Neuronal stem cell (in vitro differentiated cells): ENCODE data around the gene TCN1. TPM values are rescaled to one million over a fixed set of nuclear protein-coding genes. Genes with fewer than 3 reads are reported as not detected.
"Not testable (repeated sequence)": the region's sequence is repeated elsewhere in the genome, so short reads cannot be mapped to it uniquely, and the experiment has no call there.

Experiments
- DNase-seq: peaks from one replicate; pipeline ENCODE4 v3.0.0-alpha.2; 2013; ENCODE audit warnings: low spot score
- H2AFZ ChIP-seq: one replicate; pipeline ENCODE4 v1.6.1; 2013; ENCODE audit warnings: mild to moderate bottlenecking, low read length, inconsistent platforms
- H2AK5ac ChIP-seq: 2 replicates; pipeline ENCODE4 v1.6.1; 2013; ENCODE audit warnings: low read depth, mild to moderate bottlenecking, inconsistent platforms, low read length, moderate library complexity, mixed read lengths
- H2BK120ac ChIP-seq: 2 replicates; pipeline ENCODE4 v1.6.1; 2013; ENCODE audit warnings: low read depth, mild to moderate bottlenecking, inconsistent platforms, low read length, moderate library complexity, mixed read lengths
- H2BK12ac ChIP-seq: one replicate; pipeline ENCODE4 v1.6.1; 2013; ENCODE audit warnings: low read length, inconsistent platforms
- H2BK15ac ChIP-seq: 2 replicates; pipeline ENCODE4 v1.6.1; 2013; ENCODE audit warnings: mild to moderate bottlenecking, low read length, inconsistent platforms, mixed read lengths
- H2BK5ac ChIP-seq: one replicate; pipeline ENCODE4 v1.6.1; 2013; ENCODE audit warnings: inconsistent platforms, mild to moderate bottlenecking, low read length, moderate library complexity
- H3K14ac ChIP-seq: one replicate; pipeline ENCODE4 v1.6.1; 2013; ENCODE audit warnings: low read length, inconsistent platforms
- H3K18ac ChIP-seq: 2 replicates; pipeline ENCODE4 v1.6.1; 2013; ENCODE audit warnings: low read length, inconsistent platforms
- H3K23ac ChIP-seq: 2 replicates; pipeline ENCODE4 v1.6.1; 2013; ENCODE audit warnings: low read depth, mild to moderate bottlenecking, mixed read lengths, low read length, inconsistent platforms; ENCODE audit not compliant: poor library complexity
- H3K27ac ChIP-seq: replicated peaks from 3 replicates; pipeline ENCODE4 v1.5.1; 2013; ENCODE audit warnings: low read length, inconsistent platforms
- H3K27me3 ChIP-seq, 3 experiments: 2 replicates each; pipeline ENCODE4 v1.6.1; 2013; ENCODE audit warnings: low read length in 3 of 3, mild to moderate bottlenecking in 2 of 3, inconsistent platforms in 1 of 3, low read depth in 1 of 3, mixed read lengths in 1 of 3, moderate library complexity in 1 of 3; ENCODE audit not compliant: control insufficient read depth in 3 of 3, insufficient read depth in 3 of 3
- H3K36me3 ChIP-seq, 2 donors: replicated peaks in 1 of 2; 2 replicates each; pipeline ENCODE4 v1.6.1; 2013; ENCODE audit warnings: low read length in 2 of 2; ENCODE audit not compliant: control insufficient read depth in 2 of 2, insufficient read depth in 2 of 2
- H3K4ac ChIP-seq: 2 replicates; pipeline ENCODE4 v1.6.1; 2013; ENCODE audit warnings: inconsistent platforms, mild to moderate bottlenecking, low read length, moderate library complexity
- H3K4me1 ChIP-seq, 2 donors: 1 replicate in 1 of 2; 2 replicates in 1 of 2; pipeline ENCODE4 v1.6.1; 2013; ENCODE audit warnings: low read length in 2 of 2, low read depth in 1 of 2; ENCODE audit not compliant: control insufficient read depth in 2 of 2, insufficient read depth in 1 of 2
- H3K4me2 ChIP-seq: one replicate; pipeline ENCODE4 v1.6.1; 2013; ENCODE audit warnings: mild to moderate bottlenecking, low read length, inconsistent platforms; ENCODE audit not compliant: insufficient read depth, poor library complexity, severe bottlenecking
- H3K4me3 ChIP-seq, 2 donors: 2 replicates each; pipeline ENCODE4 v1.5.1; 2013; ENCODE audit warnings: low read length in 2 of 2, mild to moderate bottlenecking in 2 of 2, inconsistent platforms in 1 of 2, moderate library complexity in 1 of 2
- H3K79me1 ChIP-seq: one replicate; pipeline ENCODE4 v1.6.1; 2013; ENCODE audit warnings: low read depth, mild to moderate bottlenecking, inconsistent platforms, low read length, moderate library complexity
- H3K9ac ChIP-seq: one replicate; pipeline ENCODE4 v1.6.1; 2013; ENCODE audit warnings: mild to moderate bottlenecking, low read depth, low read length, inconsistent platforms; ENCODE audit not compliant: poor library complexity
- H3K9me3 ChIP-seq, 2 donors: replicated peaks in 1 of 2; 2 replicates each; pipeline versions ENCODE3 to v1.6.1; 2013; ENCODE audit warnings: low read length in 2 of 2, mild to moderate bottlenecking in 2 of 2, inconsistent platforms in 1 of 2, low read depth in 1 of 2, mixed read lengths in 1 of 2, moderate library complexity in 1 of 2; ENCODE audit not compliant: control insufficient read depth in 2 of 2, insufficient read depth in 1 of 2
- H4K8ac ChIP-seq: one replicate; pipeline ENCODE4 v1.6.1; 2013; ENCODE audit warnings: low read depth, mild to moderate bottlenecking, inconsistent platforms, low read length, moderate library complexity
- H4K91ac ChIP-seq: one replicate; pipeline ENCODE4 v1.6.1; 2013; ENCODE audit warnings: low read length, low read depth, mild to moderate bottlenecking, inconsistent platforms; ENCODE audit not compliant: poor library complexity
- WGBS, 2 donors: extraction: QIAGEN DNeasy Blood & Tissue Kit; methylation state at CpG; one replicate each; pipeline ENCODE4 v1.1.7; 2013; ENCODE audit warnings: missing lambda C conversion rate in 2 of 2, mixed read lengths in 1 of 2; ENCODE audit not compliant: insufficient read length in 2 of 2, insufficient replicate concordance in 1 of 2; ENCODE audit errors: extremely low coverage in 2 of 2; 5-methylcytosine and 5-hydroxymethylcytosine counted together
- polyA plus RNA-seq, 2 experiments: library from polyadenylated mRNA; stranded (reverse); fragments of 200-250 nt; gene quantifications; one replicate each; pipeline ENCODE4 v1.2.3, GENCODE V29; 2013

The TCN1 gene, protein sequence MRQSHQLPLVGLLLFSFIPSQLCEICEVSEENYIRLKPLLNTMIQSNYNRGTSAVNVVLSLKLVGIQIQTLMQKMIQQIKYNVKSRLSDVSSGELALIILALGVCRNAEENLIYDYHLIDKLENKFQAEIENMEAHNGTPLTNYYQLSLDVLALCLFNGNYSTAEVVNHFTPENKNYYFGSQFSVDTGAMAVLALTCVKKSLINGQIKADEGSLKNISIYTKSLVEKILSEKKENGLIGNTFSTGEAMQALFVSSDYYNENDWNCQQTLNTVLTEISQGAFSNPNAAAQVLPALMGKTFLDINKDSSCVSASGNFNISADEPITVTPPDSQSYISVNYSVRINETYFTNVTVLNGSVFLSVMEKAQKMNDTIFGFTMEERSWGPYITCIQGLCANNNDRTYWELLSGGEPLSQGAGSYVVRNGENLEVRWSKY
- not detected for polyA plus RNA-seq (2013, experiment 1 of 2)
- not detected for polyA plus RNA-seq (2013, experiment 2 of 2)

- Histone ChIP-seq H3K14ac (no peak within 1 kb of the TSS), H3K23ac (no peak within 1 kb of the TSS), H3K79me1 (no peaks in the 10 kb centered on the region), H4K91ac (no peak within 1 kb of the TSS), H2AFZ (no peak within 1 kb of the TSS), H3K4ac (no peak within 1 kb of the TSS), H2BK12ac (no peak within 1 kb of the TSS), H4K8ac (no peak within 1 kb of the TSS), H3K18ac (no peak within 1 kb of the TSS), H3K27ac (no peak within 1 kb of the TSS), H3K27me3 (no peaks in the 10 kb centered on the region), H2AK5ac (no peak within 1 kb of the TSS), H3K36me3 (no peaks in the 10 kb centered on the region), H2BK5ac (no peak within 1 kb of the TSS), H3K4me2 (no peak within 1 kb of the TSS), H3K9me3 (no peaks in the 10 kb centered on the region), H2BK15ac (no peak within 1 kb of the TSS), H3K4me3 (no peak within 1 kb of the TSS), H2BK120ac (no peak within 1 kb of the TSS), H3K4me1 (no peaks in the 10 kb centered on the region), H3K9ac (no peak within 1 kb of the TSS)
- no CpG with 5 or more reads among the region's 3 CpGs for WGBS, 2 donors
- no peak for DNase-seq
These were observed at the start of gene TCN1 for GRCh38 chr11:59866397-59866796. TCN1 (minus strand) TSS chr11:59866487; CDS start chr11:59866470, 17 bp downstream.

DNA sequence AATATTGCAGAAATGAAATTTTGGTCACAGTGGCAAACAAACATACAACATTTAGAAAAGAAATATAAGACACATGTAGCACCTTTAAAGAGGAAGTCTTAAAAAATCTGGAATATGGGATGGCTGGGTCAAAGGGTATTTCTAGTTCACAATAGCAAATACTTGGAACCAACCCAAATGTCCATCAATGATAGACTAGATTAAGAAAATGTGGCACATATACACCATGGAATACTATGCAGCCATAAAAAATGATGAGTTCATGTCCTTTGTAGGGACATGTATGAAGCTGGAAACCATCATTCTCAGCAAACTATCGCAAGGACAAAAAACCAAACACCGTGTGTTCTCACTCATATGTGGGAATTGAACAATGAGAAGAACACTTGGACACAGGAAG lies 37.3 kb upstream of the TCN1 start:
- H3K14ac ChIP-seq, H3K9ac ChIP-seq, H2AK5ac ChIP-seq, H2BK5ac ChIP-seq, H2BK120ac ChIP-seq, H4K8ac ChIP-seq, H3K27ac ChIP-seq, H3K18ac ChIP-seq, H3K4me3 ChIP-seq, H2AFZ ChIP-seq, H3K36me3 ChIP-seq, DNase-seq, H2BK12ac ChIP-seq, H3K79me1 ChIP-seq, H3K23ac ChIP-seq, H3K27me3 ChIP-seq, H3K9me3 ChIP-seq, H3K4me1 ChIP-seq, H3K4ac ChIP-seq, H3K4me2 ChIP-seq, H4K91ac ChIP-seq, H2BK15ac ChIP-seq: not testable (repeated sequence)
- WGBS, 2 donors = no CpG with 5 or more reads among the region's 2 CpGs

DNA sequence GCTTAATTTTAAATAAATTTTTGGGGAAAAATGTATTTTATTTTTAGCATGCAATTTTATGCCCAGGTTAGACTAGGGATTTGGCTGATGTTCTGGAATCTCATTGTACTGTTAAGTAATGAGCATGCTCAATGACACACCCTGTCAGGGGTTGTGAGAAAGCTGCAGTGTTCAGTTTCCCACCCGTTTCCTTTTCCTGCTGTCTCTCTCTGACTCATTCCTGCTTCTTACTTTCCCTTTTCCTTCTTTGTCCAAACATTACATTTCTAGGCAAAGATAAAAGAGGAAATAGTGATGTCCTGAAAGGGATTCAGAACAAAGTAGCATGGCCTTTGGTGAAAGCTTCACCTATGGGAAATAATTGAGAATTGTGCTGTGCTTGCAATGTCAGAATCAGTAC lies 35.0 kb upstream of the TCN1 start:
- Histone ChIP-seq H3K4me2 (no peak overlapping the region), H3K14ac (no peak overlapping the region), H2AK5ac (no peak overlapping the region), H3K9ac (no peak overlapping the region), H3K27me3 (no peaks in the 10 kb centered on the region), H3K36me3 (no peaks in the 10 kb centered on the region), H2BK120ac (no peak overlapping the region), H2AFZ (peak overlapping the region; percentile 7), H2BK12ac (no peak overlapping the region), H3K23ac (no peak overlapping the region), H3K79me1 (no peaks in the 10 kb centered on the region), H3K18ac (no peak overlapping the region), H2BK15ac (no peak overlapping the region), H3K4me3 (no peak overlapping the region), H4K91ac (no peak overlapping the region), H3K9me3 (no peaks in the 10 kb centered on the region), H2BK5ac (no peak overlapping the region), H4K8ac (no peak overlapping the region), H3K27ac (no peak overlapping the region), H3K4ac (no peak overlapping the region), H3K4me1 (no peaks in the 10 kb centered on the region)
- no CpG with 5 or more reads among the region's 1 CpG for WGBS, 2 donors
- no peak for DNase-seq

- H3K9ac ChIP-seq = no peak overlapping the region
- no peak overlapping the region for H2AK5ac ChIP-seq
- no peak overlapping the region for H3K18ac ChIP-seq
- H4K91ac ChIP-seq = no peak overlapping the region
- no peak overlapping the region for H2BK120ac ChIP-seq
- H3K9me3 ChIP-seq = no peaks in the 10 kb centered on the region
- WGBS, 2 donors = no CpG with 5 or more reads among the region's 6 CpGs
- H2BK5ac ChIP-seq = no peak overlapping the region
- DNase-seq = no peak
- no peak overlapping the region for H3K4ac ChIP-seq
- H3K4me1 ChIP-seq = no peaks in the 10 kb centered on the region
- H2AFZ ChIP-seq = no peak overlapping the region
- no peak overlapping the region for H3K4me2 ChIP-seq
- no peaks in the 10 kb centered on the region for H3K36me3 ChIP-seq
- no peak overlapping the region for H4K8ac ChIP-seq
- no peak overlapping the region for H2BK12ac ChIP-seq
- H2BK15ac ChIP-seq = no peak overlapping the region
- H3K27ac ChIP-seq = no peak overlapping the region
- no peaks in the 10 kb centered on the region for H3K79me1 ChIP-seq
- no peak overlapping the region for H3K23ac ChIP-seq
- no peak overlapping the region for H3K14ac ChIP-seq
- H3K27me3 ChIP-seq = no peaks in the 10 kb centered on the region
- no peak overlapping the region for H3K4me3 ChIP-seq
These were observed 34.3 kb upstream of the TCN1 start for GRCh38 chr11:59900366-59901126.
